HK-2 (cell line): ENCODE data around the gene UBR3.

Experiments
- DNase-seq: peaks from one replicate; pipeline ENCODE4 v3.0.0-alpha.2; 2018; ENCODE audit not compliant: unreplicated experiment

The UBR3 gene

GRCh38 chr2:170047331-170048065 is 220.2 kb downstream of the UBR3 start:
- no peak for DNase-seq

- DNase-seq, result no peak
These were observed 224.9 kb downstream of the UBR3 start for GRCh38 chr2:170052151-170052550.

- no peak for DNase-seq
These were observed 227.7 kb downstream of the UBR3 start for GRCh38 chr2:170054997-170055396.

GRCh38 chr2:170056900-170057299 is 229.6 kb downstream of the UBR3 start:
- no peak for DNase-seq

GRCh38 chr2:170063456-170064235 is 236.4 kb downstream of the UBR3 start:
- no peak for DNase-seq

- DNase-seq, result no peak
These were observed 243.5 kb downstream of the UBR3 start for GRCh38 chr2:170070778-170071177.

GRCh38 chr2:170073288-170073687 is 246.0 kb downstream of the UBR3 start:
- DNase-seq, result no peak

GRCh38 chr2:170076189-170076588 is 248.9 kb downstream of the UBR3 start:
- no peak for DNase-seq

- DNase-seq, result no peak
These were observed 250.7 kb downstream of the UBR3 start for GRCh38 chr2:170077830-170078569.

GRCh38 chr2:170084820-170085491 is 257.7 kb downstream of the UBR3 start:
- no peak for DNase-seq

- DNase-seq, result no peak
These were observed 258.9 kb downstream of the UBR3 start for GRCh38 chr2:170086117-170086688.

- no peak for DNase-seq
These were observed 259.6 kb downstream of the UBR3 start for GRCh38 chr2:170086751-170087412.

GRCh38 chr2:170087413-170087793 is 260.1 kb downstream of the UBR3 start:
- no peak for DNase-seq

GRCh38 chr2:170088776-170089175 is 261.5 kb downstream of the UBR3 start:
- no peak for DNase-seq

GRCh38 chr2:170090229-170090628 is 263.0 kb downstream of the UBR3 start:
- DNase-seq, result no peak

GRCh38 chr2:170091436-170091835 is 264.2 kb downstream of the UBR3 start:
- DNase-seq, result no peak

GRCh38 chr2:170092436-170093060 is 265.3 kb downstream of the UBR3 start:
- DNase-seq, result no peak

- no peak for DNase-seq
These were observed 268.1 kb downstream of the UBR3 start for GRCh38 chr2:170095380-170095779.

GRCh38 chr2:170098626-170099312 is 271.5 kb downstream of the UBR3 start:
- no peak for DNase-seq

GRCh38 chr2:170101789-170102188 is 274.5 kb downstream of the UBR3 start:
- DNase-seq, result no peak
